ENCODE results near the gene CHN2.

DNA sequence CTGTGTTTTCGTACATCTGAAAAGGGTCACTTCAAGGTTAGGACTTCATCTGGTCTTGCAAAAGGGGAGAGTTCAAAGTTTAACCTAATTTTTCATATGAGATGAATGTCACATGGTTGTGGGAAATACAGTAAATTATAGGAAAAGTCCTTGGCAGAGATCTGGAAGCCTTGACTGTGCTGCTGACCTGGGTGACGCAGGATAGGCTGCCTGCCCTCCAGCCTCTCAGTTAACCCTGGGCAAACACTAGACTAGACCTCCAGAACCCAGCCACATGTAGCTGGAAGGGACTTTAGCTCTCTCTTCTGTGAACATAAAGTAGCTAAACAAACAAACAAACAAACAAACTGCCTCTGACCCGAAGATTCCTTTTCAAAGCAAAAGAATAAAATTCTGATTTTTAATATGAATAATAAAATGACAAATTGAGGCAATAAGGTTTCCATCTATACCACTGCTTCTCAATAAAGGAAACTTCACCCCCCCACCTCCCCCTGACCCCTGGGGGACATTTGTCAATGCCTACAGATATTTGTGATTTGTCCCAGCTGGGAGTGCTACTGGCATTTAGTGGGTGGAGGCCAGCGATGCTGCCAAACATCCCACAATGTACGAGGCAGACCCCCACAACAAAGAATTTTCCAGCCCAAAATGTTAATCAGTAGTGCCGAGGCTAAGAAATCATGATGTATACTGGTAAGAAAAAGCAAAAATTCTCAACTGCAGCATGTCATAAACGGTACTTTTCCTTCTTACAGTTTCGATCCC, 293.8 kb downstream of the CHN2 start:
- TF ChIP-seq EZH2 (IDR thresholded peaks at IDR 0.05) (no peak), EZH2phosphoT487 (IDR thresholded peaks at IDR 0.05) (no peak)
- TF ChIP-seq, protein P1, sequence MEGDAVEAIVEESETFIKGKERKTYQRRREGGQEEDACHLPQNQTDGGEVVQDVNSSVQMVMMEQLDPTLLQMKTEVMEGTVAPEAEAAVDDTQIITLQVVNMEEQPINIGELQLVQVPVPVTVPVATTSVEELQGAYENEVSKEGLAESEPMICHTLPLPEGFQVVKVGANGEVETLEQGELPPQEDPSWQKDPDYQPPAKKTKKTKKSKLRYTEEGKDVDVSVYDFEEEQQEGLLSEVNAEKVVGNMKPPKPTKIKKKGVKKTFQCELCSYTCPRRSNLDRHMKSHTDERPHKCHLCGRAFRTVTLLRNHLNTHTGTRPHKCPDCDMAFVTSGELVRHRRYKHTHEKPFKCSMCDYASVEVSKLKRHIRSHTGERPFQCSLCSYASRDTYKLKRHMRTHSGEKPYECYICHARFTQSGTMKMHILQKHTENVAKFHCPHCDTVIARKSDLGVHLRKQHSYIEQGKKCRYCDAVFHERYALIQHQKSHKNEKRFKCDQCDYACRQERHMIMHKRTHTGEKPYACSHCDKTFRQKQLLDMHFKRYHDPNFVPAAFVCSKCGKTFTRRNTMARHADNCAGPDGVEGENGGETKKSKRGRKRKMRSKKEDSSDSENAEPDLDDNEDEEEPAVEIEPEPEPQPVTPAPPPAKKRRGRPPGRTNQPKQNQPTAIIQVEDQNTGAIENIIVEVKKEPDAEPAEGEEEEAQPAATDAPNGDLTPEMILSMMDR (IDR thresholded peaks at IDR 0.05) = no peak
